Bronchial epithelial cell (primary cell): Measurements from ENCODE around the gene MMP17. TPM values are rescaled to one million over a fixed set of nuclear protein-coding genes. Genes with fewer than 3 reads are reported as not detected.

ENCODE experiments used
- DNase-seq: peaks from one replicate; pipeline ENCODE4 v3.0.0-alpha.2; 2010; ENCODE audit warnings: low read depth
- FAIRE-seq: peaks from 2 replicates; lab custom pipeline; 2011; peaks lifted over from hg19 to GRCh38; lab: Jason Lieb, UNC
- H3K27me3 ChIP-seq: 2 replicates; pipeline ENCODE4 v1.5.1; 2011; ENCODE audit warnings: low read length; ENCODE audit not compliant: control insufficient read depth, insufficient read depth
- H3K36me3 ChIP-seq: 2 replicates; pipeline ENCODE4 v1.5.1; 2011; ENCODE audit warnings: low read length; ENCODE audit not compliant: control insufficient read depth, insufficient read depth
- H3K4me3 ChIP-seq: 2 replicates; pipeline ENCODE4 v1.5.1; 2011; ENCODE audit warnings: mild to moderate bottlenecking, low read depth, low read length, control low read depth
- total RNA-seq: library from RNA; depleted of rRNA; stranded (reverse); fragments of >200 nt; gene quantifications from 2 replicates; pipeline ENCODE4 v1.2.1, GENCODE V29; 2014
- TF ChIP-seq, protein P1 (sequence below): IDR thresholded peaks from 2 replicates; pipeline ENCODE4 v1.5.1; 2011; ENCODE audit warnings: mild to moderate bottlenecking, moderate library complexity, low read length, control low read depth, inconsistent platforms; ENCODE audit not compliant: insufficient read depth, severe bottlenecking

MMP17 gene
- total RNA-seq, 1 donor from 2014 or later = 4.5 TPM

DNA sequence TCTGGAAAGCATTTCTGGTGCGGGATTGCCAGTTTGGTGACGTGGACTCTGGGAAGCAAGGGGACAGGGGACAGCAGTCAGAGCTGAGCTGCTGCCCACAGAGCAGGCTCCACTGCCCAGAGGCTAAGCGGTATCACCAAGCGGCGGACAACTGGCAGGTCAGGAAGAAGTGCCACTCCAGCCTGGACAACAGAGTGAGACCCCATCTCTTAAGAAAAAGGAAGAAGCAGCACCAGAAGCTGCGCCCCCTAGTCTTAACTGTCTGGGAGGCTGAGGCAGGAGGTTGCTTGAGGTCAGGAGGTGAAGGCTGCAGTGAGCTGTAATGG lies 31.8 kb upstream of the MMP17 start:
- Histone ChIP-seq H3K4me3 (no peak overlapping the region), H3K36me3 (peaks cover 17% of the 10 kb centered on the region)
- FAIRE-seq = no peak

DNA sequence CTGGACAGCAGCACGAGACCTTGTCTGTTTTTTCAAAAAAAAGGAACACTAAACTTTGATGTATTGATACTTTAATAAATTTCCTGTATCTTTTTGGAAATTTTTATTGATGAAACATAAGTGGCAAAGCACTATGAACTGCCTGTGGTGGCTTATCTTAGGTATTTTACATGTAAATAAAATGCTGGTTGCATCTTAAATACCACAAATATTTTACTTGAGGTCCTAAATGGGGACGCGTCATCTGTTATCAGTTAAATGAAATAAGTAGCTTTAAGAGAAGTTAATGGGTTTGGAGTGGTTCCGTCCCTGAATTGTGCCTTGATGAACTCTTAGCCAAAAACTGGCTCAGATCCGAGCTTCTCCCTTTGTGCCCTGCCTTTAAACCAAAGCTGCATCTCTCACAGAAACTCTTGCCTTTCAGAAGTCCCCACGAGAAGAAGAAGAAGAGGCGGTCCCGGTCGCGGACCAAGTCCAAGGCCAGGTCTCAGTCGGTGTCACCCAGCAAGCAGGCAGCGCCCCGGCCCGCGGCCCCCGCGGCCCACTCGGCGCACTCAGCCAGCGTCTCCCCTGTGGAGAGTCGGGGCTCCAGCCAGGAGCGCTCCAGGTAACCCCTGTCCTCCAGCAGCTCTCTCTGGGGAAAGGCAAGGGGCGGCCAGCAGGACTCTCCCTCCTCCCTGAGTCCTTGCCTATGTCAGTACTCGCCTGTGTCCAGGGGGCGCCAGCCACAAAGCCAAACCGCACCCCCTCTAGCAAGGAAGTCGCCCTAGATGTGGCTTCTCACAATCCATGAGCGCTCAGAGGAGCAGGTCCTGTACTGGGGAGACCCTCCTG lies 31.2 kb upstream of the MMP17 start:
- Histone ChIP-seq H3K4me3 (no peak overlapping the region), H3K27me3 (no peaks in the 10 kb centered on the region), H3K36me3 (peaks cover 15% of the 10 kb centered on the region)
- DNase-seq (no peak), FAIRE-seq (no peak)
- TF ChIP-seq, protein P1, sequence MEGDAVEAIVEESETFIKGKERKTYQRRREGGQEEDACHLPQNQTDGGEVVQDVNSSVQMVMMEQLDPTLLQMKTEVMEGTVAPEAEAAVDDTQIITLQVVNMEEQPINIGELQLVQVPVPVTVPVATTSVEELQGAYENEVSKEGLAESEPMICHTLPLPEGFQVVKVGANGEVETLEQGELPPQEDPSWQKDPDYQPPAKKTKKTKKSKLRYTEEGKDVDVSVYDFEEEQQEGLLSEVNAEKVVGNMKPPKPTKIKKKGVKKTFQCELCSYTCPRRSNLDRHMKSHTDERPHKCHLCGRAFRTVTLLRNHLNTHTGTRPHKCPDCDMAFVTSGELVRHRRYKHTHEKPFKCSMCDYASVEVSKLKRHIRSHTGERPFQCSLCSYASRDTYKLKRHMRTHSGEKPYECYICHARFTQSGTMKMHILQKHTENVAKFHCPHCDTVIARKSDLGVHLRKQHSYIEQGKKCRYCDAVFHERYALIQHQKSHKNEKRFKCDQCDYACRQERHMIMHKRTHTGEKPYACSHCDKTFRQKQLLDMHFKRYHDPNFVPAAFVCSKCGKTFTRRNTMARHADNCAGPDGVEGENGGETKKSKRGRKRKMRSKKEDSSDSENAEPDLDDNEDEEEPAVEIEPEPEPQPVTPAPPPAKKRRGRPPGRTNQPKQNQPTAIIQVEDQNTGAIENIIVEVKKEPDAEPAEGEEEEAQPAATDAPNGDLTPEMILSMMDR = no peak

More for the DNA sequence above, 31.8 kb upstream of the MMP17 start:
- TF ChIP-seq, protein P1 = no peak
- DNase-seq = no peak
- H3K27me3 ChIP-seq = no peaks in the 10 kb centered on the region

DNA sequence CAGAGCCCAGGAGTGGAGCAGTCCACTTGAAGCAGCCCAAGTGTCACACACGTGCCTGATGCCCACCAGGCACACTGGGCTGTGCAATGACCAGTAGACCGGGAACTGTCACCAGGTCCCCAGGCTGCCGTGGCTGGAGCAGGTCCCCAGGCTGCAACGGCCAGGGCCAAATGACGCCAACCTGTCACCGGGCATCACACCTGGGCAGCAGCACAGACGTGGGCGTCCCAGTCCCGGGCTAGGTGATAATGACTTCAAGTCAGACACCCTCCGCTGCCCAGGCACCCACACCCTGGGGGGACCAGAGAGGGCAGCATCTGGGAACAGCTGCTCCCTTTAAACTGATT lies 30.6 kb upstream of the MMP17 start:
- Histone ChIP-seq H3K27me3 (no peaks in the 10 kb centered on the region), H3K4me3 (no peak overlapping the region), H3K36me3 (peaks cover 17% of the 10 kb centered on the region)
- FAIRE-seq (no peak), DNase-seq (no peak)
- TF ChIP-seq, protein P1 = no peak

DNA sequence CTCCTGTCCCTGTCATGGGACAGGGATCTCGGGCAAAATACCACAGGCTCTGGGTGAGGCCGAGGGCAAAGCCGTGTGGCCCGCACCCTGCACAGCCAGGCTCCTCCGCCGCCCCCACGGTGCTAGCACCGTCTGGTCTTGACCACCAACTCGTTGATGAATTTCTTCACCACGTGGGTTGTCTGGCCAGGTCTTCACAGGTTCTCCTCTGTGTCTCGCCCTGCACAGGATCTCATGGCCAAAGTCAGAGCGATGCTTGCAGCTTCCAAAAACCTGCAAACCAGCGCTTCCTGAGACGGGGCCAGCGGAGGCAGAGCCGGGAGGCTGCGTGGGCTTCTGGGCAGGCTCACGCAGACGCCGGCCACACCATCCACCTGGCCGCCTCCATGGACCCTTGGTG lies 29.0 kb upstream of the MMP17 start:
- Histone ChIP-seq H3K36me3 (peaks cover 14% of the 10 kb centered on the region), H3K27me3 (no peaks in the 10 kb centered on the region), H3K4me3 (no peak overlapping the region)
- no peak for DNase-seq
- FAIRE-seq = no peak
- TF ChIP-seq, protein P1 = no peak

DNA sequence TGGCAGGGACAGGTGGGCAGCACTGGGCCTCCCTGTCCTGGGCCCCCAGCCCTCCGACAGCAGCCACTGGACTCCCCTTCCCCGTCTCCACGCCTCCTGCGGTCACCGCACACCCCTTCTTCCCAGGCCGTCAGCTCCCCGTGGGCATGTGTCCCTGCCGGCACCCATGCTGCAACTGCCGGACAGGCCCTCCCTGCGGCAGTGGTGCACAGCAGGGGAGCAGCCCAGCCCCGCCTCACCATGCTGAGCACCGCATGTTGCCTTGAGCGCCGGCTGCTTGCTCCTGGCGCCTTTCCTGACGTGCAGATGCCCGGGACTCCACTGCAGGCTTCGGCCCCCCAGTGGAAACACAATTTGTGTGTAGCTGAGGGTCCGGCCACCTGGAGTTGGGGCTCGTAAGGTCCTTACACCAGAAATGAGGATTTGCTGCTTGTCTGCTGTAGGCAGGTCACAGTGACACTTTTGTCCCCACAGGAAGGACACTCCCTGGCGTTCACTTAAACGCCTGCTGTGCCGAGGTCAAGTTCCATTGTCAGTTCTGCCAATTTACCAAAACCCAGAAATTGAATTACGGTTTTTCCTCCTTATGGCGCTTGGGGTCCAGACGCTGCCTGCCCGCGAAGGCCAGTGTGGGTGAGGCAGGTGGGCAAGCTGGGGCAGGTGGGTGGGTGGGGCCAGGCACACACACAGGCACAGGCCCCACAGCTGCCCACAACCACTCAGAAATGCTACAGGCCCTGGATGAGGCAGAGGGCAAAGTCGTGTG lies 28.2 kb upstream of the MMP17 start:
- FAIRE-seq = no peak
- DNase-seq = no peak
- Histone ChIP-seq H3K27me3 (no peaks in the 10 kb centered on the region), H3K36me3 (peaks cover 14% of the 10 kb centered on the region), H3K4me3 (no peak overlapping the region)
- TF ChIP-seq, protein P1 = no peak
